K562 (cell line): ENCODE data around the gene SLC4A1. TPM values are rescaled to one million over a fixed set of nuclear protein-coding genes. Genes with fewer than 3 reads are reported as not detected.

ENCODE experiments used
- GATA2 ChIP-seq: sonication (generic); formaldehyde crosslinking; IDR thresholded peaks from 2 replicates; pipeline ENCODE4 v1.4.0; 2020; ENCODE audit warnings: mild to moderate bottlenecking, missing genetic modification reagents
- MED1 ChIP-seq: sonication (generic); formaldehyde crosslinking; IDR thresholded peaks from 2 replicates; pipeline ENCODE4 v1.8.1; 2023; ENCODE audit warnings: missing genetic modification reagents, borderline replicate concordance
- MEIS2 ChIP-seq: fragments of 450-650 bp; IDR thresholded peaks from 2 replicates; pipeline ENCODE4 v1.6.1; 2014; ENCODE audit warnings: mild to moderate bottlenecking; ENCODE audit not compliant: partially characterized antibody
- MTF1 ChIP-seq: fragments of 250-450 bp; sonication (Bioruptor Pico); IDR thresholded peaks from 2 replicates; pipeline ENCODE4 v1.9.0; 2021; ENCODE audit warnings: moderate library complexity, mild to moderate bottlenecking, inconsistent platforms, borderline replicate concordance
- MYC ChIP-seq, 2 experiments: fragments of 250-450 bp in 1 of 2; sonication (Bioruptor Pico) in 1 of 2; IDR thresholded peaks; 2 replicates each; pipeline versions ENCODE4 v1.5.1 to v1.6.1; 2012 to 2021; ENCODE audit warnings: low read depth in 2 of 2, borderline replicate concordance in 1 of 2, improper control_type of control experiment in 1 of 2, low read length in 1 of 2, mild to moderate bottlenecking in 1 of 2, moderate library complexity in 1 of 2
- PCBP1 ChIP-seq: fragments of 200-400 bp; formaldehyde crosslinking; IDR thresholded peaks from 2 replicates; pipeline ENCODE4 v1.6.1; 2018; ENCODE audit warnings: mild to moderate bottlenecking, low read depth, low read length; ENCODE audit not compliant: poor library complexity, severe bottlenecking
- POLR2AphosphoS2 ChIP-seq: IDR thresholded peaks from 2 replicates; pipeline ENCODE4 v1.6.1; 2012; ENCODE audit warnings: low read length, improper control_type of control experiment
- ZNF24 ChIP-seq: fragments of 450-650 bp; IDR thresholded peaks from 2 replicates; pipeline ENCODE4 v1.6.1; 2016
- polyA plus RNA-seq, 8 experiments: library from polyadenylated mRNA; depleted of rRNA in 4 of 8; stranded (reverse) in 5 of 8; unstranded in 3 of 8; fragments of >200 nt; fragmentation: Nextera tagmentation in 2 of 8; fragmentation: Illumina TruSeq in 1 of 8; extraction: Ambion mirVana in 2 of 8; extraction: Trizol in 1 of 8; gene quantifications; 2 replicates each; pipeline versions ENCODE4 v1.2.1 to v1.2.3, GENCODE V29; 2011 to 2014; ENCODE audit warnings: inconsistent platforms in 1 of 8, missing spikeins in 1 of 8
- total RNA-seq, 7 experiments: library from RNA; depleted of rRNA in 6 of 7; stranded (reverse); fragments of >200 nt in 6 of 7; fragmentation: Illumina TruSeq in 2 of 7; extraction: Trizol in 2 of 7; gene quantifications; 2 replicates each; pipeline versions ENCODE4 v1.2.1 to v1.2.3, GENCODE V29; 2011 to 2021; ENCODE audit warnings: low replicate concordance in 1 of 7
- TF ChIP-seq, protein P1 (sequence below): fragments of 250-450 bp; sonication (Bioruptor Pico); IDR thresholded peaks from 2 replicates; pipeline ENCODE4 v1.5.0; 2020; ENCODE audit warnings: mild to moderate bottlenecking, borderline replicate concordance
- TF ChIP-seq, protein P2 (sequence below): fragments of 250-450 bp; sonication (Bioruptor Pico); IDR thresholded peaks from 2 replicates; pipeline ENCODE4 v1.8.0; 2021; ENCODE audit warnings: mild to moderate bottlenecking, moderate library complexity
- TF ChIP-seq, protein P3 (sequence below): sonication (generic); formaldehyde crosslinking; IDR thresholded peaks from 2 replicates; pipeline ENCODE4 v1.8.1; 2023; ENCODE audit warnings: mild to moderate bottlenecking, missing genetic modification reagents
- TF ChIP-seq, protein P4 (sequence below): fragments of 250-450 bp; sonication (Bioruptor Pico); IDR thresholded peaks from 2 replicates; pipeline ENCODE4 v1.4.0; 2020
- TF ChIP-seq, protein P5 (sequence below): sonication (generic); formaldehyde crosslinking; IDR thresholded peaks from 2 replicates; pipeline ENCODE4 v1.8.1; 2023; ENCODE audit warnings: mild to moderate bottlenecking, missing genetic modification reagents

SLC4A1 gene
- total and polyA plus RNA-seq, 9 of the 15 experiments (the other 6 are each of a cell fraction or from before 2014, with no cell fraction given) = 0.14 to 1.00 (median 0.53) TPM

DNA sequence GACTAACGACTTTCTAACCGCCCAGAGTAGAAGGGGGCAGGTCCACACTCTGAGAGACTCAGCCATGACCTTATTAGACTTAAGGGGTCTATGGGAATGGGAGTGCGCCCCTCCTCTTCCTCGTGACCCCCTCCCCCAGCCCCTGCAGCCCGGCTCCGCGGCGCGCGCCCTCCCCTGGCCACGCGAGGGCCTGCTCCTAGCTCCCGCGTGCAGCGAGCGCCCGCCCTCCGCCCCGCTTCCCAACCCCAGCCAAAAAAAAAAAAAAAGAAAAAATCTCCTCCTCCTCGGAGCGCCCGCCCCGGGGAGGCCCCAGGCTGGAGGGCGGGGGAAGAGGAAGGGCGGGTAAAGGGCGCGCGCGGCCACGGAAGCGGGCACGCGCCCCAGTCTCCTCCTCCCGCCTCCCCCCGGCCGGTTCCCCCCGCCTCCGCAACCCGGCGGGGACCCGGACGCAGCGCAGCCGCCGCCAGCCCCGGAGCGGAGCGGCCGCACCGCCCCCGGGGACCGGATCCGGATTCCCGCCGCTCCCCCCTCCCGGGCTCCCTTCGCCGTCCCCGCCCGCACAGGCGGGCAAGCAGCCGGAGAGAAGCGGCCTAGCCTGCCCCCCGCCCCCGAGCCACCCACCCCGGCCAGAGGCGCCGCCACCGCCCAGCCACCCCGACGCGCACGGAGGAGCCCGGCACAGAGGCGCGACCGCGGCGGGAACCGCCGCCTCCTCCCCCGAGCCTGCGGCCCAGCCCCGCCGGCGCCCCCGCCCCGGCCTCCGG is 49.4 kb downstream of the SLC4A1 start (continued):
- TF ChIP-seq, protein P1, sequence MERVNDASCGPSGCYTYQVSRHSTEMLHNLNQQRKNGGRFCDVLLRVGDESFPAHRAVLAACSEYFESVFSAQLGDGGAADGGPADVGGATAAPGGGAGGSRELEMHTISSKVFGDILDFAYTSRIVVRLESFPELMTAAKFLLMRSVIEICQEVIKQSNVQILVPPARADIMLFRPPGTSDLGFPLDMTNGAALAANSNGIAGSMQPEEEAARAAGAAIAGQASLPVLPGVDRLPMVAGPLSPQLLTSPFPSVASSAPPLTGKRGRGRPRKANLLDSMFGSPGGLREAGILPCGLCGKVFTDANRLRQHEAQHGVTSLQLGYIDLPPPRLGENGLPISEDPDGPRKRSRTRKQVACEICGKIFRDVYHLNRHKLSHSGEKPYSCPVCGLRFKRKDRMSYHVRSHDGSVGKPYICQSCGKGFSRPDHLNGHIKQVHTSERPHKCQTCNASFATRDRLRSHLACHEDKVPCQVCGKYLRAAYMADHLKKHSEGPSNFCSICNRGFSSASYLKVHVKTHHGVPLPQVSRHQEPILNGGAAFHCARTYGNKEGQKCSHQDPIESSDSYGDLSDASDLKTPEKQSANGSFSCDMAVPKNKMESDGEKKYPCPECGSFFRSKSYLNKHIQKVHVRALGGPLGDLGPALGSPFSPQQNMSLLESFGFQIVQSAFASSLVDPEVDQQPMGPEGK (CRISPR knock-in tag) = no peak
- TF ChIP-seq, protein P2, sequence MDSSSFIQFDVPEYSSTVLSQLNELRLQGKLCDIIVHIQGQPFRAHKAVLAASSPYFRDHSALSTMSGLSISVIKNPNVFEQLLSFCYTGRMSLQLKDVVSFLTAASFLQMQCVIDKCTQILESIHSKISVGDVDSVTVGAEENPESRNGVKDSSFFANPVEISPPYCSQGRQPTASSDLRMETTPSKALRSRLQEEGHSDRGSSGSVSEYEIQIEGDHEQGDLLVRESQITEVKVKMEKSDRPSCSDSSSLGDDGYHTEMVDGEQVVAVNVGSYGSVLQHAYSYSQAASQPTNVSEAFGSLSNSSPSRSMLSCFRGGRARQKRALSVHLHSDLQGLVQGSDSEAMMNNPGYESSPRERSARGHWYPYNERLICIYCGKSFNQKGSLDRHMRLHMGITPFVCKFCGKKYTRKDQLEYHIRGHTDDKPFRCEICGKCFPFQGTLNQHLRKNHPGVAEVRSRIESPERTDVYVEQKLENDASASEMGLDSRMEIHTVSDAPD (CRISPR knock-in tag) = no peak
- TF ChIP-seq, protein P3, sequence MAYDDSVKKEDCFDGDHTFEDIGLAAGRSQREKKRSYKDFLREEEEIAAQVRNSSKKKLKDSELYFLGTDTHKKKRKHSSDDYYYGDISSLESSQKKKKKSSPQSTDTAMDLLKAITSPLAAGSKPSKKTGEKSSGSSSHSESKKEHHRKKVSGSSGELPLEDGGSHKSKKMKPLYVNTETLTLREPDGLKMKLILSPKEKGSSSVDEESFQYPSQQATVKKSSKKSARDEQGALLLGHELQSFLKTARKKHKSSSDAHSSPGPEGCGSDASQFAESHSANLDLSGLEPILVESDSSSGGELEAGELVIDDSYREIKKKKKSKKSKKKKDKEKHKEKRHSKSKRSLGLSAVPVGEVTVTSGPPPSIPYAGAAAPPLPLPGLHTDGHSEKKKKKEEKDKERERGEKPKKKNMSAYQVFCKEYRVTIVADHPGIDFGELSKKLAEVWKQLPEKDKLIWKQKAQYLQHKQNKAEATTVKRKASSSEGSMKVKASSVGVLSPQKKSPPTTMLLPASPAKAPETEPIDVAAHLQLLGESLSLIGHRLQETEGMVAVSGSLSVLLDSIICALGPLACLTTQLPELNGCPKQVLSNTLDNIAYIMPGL (CRISPR knock-in tag) = no peak
- TF ChIP-seq GATA2 (CRISPR knock-in tag) (no peak), ZNF24 (no peak), MTF1 (CRISPR knock-in tag) (no peak), MED1 (CRISPR knock-in tag) (no peak), POLR2AphosphoS2 (no peak), PCBP1 (peak; percentile 74), MYC (IDR thresholded peaks at IDR 0.05; ENCODE audit: low read depth, low read length) (peak; percentile 80), MYC (CRISPR knock-in tag; IDR thresholded peaks at IDR 0.05; ENCODE audit: borderline replicate concordance, low read depth) (no peak), MEIS2 (no peak)
- TF ChIP-seq, protein P4, sequence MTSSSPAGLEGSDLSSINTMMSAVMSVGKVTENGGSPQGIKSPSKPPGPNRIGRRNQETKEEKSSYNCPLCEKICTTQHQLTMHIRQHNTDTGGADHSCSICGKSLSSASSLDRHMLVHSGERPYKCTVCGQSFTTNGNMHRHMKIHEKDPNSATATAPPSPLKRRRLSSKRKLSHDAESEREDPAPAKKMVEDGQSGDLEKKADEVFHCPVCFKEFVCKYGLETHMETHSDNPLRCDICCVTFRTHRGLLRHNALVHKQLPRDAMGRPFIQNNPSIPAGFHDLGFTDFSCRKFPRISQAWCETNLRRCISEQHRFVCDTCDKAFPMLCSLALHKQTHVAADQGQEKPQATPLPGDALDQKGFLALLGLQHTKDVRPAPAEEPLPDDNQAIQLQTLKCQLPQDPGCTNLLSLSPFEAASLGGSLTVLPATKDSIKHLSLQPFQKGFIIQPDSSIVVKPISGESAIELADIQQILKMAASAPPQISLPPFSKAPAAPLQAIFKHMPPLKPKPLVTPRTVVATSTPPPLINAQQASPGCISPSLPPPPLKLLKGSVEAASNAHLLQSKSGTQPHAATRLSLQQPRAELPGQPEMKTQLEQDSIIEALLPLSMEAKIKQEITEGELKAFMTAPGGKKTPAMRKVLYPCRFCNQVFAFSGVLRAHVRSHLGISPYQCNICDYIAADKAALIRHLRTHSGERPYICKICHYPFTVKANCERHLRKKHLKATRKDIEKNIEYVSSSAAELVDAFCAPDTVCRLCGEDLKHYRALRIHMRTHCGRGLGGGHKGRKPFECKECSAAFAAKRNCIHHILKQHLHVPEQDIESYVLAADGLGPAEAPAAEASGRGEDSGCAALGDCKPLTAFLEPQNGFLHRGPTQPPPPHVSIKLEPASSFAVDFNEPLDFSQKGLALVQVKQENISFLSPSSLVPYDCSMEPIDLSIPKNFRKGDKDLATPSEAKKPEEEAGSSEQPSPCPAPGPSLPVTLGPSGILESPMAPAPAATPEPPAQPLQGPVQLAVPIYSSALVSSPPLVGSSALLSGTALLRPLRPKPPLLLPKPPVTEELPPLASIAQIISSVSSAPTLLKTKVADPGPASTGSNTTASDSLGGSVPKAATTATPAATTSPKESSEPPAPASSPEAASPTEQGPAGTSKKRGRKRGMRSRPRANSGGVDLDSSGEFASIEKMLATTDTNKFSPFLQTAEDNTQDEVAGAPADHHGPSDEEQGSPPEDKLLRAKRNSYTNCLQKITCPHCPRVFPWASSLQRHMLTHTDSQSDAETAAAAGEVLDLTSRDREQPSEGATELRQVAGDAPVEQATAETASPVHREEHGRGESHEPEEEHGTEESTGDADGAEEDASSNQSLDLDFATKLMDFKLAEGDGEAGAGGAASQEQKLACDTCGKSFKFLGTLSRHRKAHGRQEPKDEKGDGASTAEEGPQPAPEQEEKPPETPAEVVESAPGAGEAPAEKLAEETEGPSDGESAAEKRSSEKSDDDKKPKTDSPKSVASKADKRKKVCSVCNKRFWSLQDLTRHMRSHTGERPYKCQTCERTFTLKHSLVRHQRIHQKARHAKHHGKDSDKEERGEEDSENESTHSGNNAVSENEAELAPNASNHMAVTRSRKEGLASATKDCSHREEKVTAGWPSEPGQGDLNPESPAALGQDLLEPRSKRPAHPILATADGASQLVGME (CRISPR knock-in tag) = no peak
- TF ChIP-seq, protein P5, sequence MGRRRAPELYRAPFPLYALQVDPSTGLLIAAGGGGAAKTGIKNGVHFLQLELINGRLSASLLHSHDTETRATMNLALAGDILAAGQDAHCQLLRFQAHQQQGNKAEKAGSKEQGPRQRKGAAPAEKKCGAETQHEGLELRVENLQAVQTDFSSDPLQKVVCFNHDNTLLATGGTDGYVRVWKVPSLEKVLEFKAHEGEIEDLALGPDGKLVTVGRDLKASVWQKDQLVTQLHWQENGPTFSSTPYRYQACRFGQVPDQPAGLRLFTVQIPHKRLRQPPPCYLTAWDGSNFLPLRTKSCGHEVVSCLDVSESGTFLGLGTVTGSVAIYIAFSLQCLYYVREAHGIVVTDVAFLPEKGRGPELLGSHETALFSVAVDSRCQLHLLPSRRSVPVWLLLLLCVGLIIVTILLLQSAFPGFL (CRISPR knock-in tag) = no peak
